ENCODE results near the gene NFIX. TPM values are rescaled to one million over a fixed set of nuclear protein-coding genes. Genes with fewer than 3 reads are reported as not detected.

NFIX gene
- total and polyA plus RNA-seq, 2 of the 13 experiments (the other 11 are each of a cell fraction or from before 2014, with no cell fraction given): 3.4 to 5.4 TPM

GRCh38 chr19:12985049-12985776 lies 10.1 kb upstream of the NFIX start (continued):
- TF ChIP-seq SSRP1 (CRISPR knock-in tag; IDR thresholded peaks at IDR 0.05) (no peak), SALL2 (CRISPR knock-in tag; IDR thresholded peaks at IDR 0.05) (0 out of 2 replicates have a peak, but pooled peaks have one; percentile 22), YY1 (IDR thresholded peaks at IDR 0.05; ENCODE audit: insufficient read depth, insufficient replicate concordance, low read depth, low read length) (no peak), FOSL2 (CRISPR knock-in tag; IDR thresholded peaks at IDR 0.05) (no peak), ZNF772 (CRISPR knock-in tag; IDR thresholded peaks at IDR 0.05) (peak; percentile 51; the same call in 1 of the 2 replicates), ZNF558 (CRISPR knock-in tag; IDR thresholded peaks at IDR 0.05; ENCODE audit: borderline replicate concordance) (no peak), RBM22 (optimal IDR thresholded peaks at IDR 0.05; ENCODE audit: low read length) (no peak), FOXK2 (IDR thresholded peaks at IDR 0.05) (peak; percentile 61; the same call in 1 of the 2 replicates), ZBTB43 (CRISPR knock-in tag; conservative IDR thresholded peaks at IDR 0.05) (0 out of 2 replicates have a peak, but pooled peaks have one; percentile 55), ZNF619 (CRISPR knock-in tag; IDR thresholded peaks at IDR 0.05) (peak; percentile 15; the same call in 1 of the 2 replicates), MXD1 (CRISPR knock-in tag; IDR thresholded peaks at IDR 0.05) (peak; percentile 80), ZNF746 (CRISPR knock-in tag; IDR thresholded peaks at IDR 0.05) (0 out of 2 replicates have a peak, but pooled peaks have one; percentile 31), POLR2A (IDR thresholded peaks at IDR 0.05; ENCODE audit: insufficient read depth in 1 of 2, low read depth in 2 of 2, low read length in 2 of 2) (peak in 1 of 2 experiments; percentile 28; a peak in 1 of 4 replicates), YEATS4 (CRISPR knock-in tag; IDR thresholded peaks at IDR 0.05; ENCODE audit: borderline replicate concordance) (peak; percentile 16; the same call in 1 of the 2 replicates), GMEB1 (CRISPR knock-in tag; IDR thresholded peaks at IDR 0.05; ENCODE audit: borderline replicate concordance) (peak; percentile 7; the same call in 1 of the 2 replicates), CENPX (CRISPR knock-in tag; IDR thresholded peaks at IDR 0.05) (no peak), TBX3 (IDR thresholded peaks at IDR 0.05; ENCODE audit: borderline replicate concordance) (peak; percentile 34; the same call in 1 of the 2 replicates), FUBP1 (CRISPR knock-in tag; IDR thresholded peaks at IDR 0.05; ENCODE audit: borderline replicate concordance) (no peak), ZBTB38 (CRISPR knock-in tag; IDR thresholded peaks at IDR 0.05) (peak; percentile 76), RNF2 (conservative IDR thresholded peaks at IDR 0.05; ENCODE audit: low read depth) (0 out of 2 replicates have a peak, but pooled peaks have one; percentile 56), NR2C2 (CRISPR knock-in tag; IDR thresholded peaks at IDR 0.05; ENCODE audit: borderline replicate concordance) (peak; percentile 51; the same call in 1 of the 2 replicates), SMC3 (IDR thresholded peaks at IDR 0.05; ENCODE audit: low read length) (0 out of 2 replicates have a peak, but pooled peaks have one; percentile 1), ZKSCAN5 (CRISPR knock-in tag; IDR thresholded peaks at IDR 0.05) (0 out of 2 replicates have a peak, but pooled peaks have one; percentile 20), PLRG1 (conservative IDR thresholded peaks at IDR 0.05) (no peak), MXD4 (CRISPR knock-in tag; IDR thresholded peaks at IDR 0.05) (peak; percentile 95)
